Measurements from ENCODE around the gene DGKB.
A peak's percentile ranks its signal among the peaks of the same experiment; 100 is the strongest.
"Not testable (repeated sequence)": the region's sequence is repeated elsewhere in the genome, so short reads cannot be mapped to it uniquely, and the experiment has no call there.

The DGKB gene

DNA sequence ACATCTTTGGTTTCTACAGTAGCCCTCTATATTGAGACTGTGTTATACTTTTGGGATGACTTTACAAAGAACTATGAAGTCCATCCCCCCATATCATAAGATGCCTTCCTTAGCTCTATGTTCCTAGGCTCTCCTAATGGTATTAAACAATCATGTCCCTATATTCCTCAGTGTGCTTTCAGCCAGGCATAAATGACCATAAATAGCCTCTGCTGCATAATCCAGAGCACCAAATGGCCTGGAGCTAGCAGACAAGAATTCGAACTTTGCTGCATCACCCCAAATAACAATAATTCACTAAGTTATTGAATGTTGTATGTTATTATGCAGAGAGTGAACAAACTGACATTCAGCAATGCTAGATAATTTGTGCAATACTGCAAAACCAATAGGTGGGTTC is 405.2 kb downstream of the DGKB start:
- H3K4me1 ChIP-seq: no peaks in the 10 kb centered on the region
- no peaks in the 10 kb centered on the region for H3K9me3 ChIP-seq
- H3K4me3 ChIP-seq: no peak overlapping the region
- H3K27me3 ChIP-seq (ENCODE audit: low read depth): no peaks in the 10 kb centered on the region
- no peak for DNase-seq (ENCODE audit: low spot score in 2 of 2)
- H3K36me3 ChIP-seq (replicated peaks): no peaks in the 10 kb centered on the region
- in situ Hi-C loops (cut with MboI; ENCODE audit: low sequenced_read_pairs): no loop called here

- in situ Hi-C loops (cut with MboI; ENCODE audit: low sequenced_read_pairs): no loop called here
- Histone ChIP-seq H3K36me3 (replicated peaks) (no peaks in the 10 kb centered on the region), H3K4me1 (no peaks in the 10 kb centered on the region), H3K9me3 (no peaks in the 10 kb centered on the region), H3K4me3 (no peak overlapping the region), H3K27me3 (ENCODE audit: low read depth) (no peaks in the 10 kb centered on the region)
- no peak for DNase-seq (ENCODE audit: low spot score in 2 of 2)
These were observed 406.9 kb downstream of the DGKB start for GRCh38 chr7:14495633-14496032.

GRCh38 chr7:14487701-14488395 is 414.7 kb downstream of the DGKB start:
- Histone ChIP-seq H3K36me3 (replicated peaks) (no peaks in the 10 kb centered on the region), H3K9me3 (no peaks in the 10 kb centered on the region), H3K4me3 (no peak overlapping the region), H3K4me1 (no peaks in the 10 kb centered on the region), H3K27me3 (ENCODE audit: low read depth) (no peaks in the 10 kb centered on the region)
- DNase-seq (ENCODE audit: low spot score in 2 of 2): no peak
- in situ Hi-C loops (cut with MboI; ENCODE audit: low sequenced_read_pairs): no loop called here

DNA sequence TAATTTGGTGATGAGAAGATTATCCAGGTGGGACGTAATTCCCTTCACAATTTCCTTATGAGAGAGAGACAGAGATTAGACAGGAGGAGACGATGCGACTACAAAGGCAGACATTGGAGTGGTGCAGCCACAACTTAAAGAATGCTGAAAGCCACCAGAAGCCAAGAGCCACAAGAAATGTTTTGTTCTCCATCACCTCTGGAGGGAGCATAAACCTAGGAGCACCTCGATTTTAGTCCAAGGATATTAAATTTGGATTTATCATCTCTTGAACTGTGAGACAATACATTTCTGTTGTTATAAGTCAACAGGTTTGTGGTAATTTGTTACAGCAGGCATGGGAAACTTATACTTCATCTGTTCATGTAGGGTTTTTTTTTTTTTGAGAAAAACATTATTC is 418.9 kb downstream of the DGKB start:
- in situ Hi-C loops (cut with MboI; ENCODE audit: low sequenced_read_pairs): no loop called here
- no peak for DNase-seq (ENCODE audit: low spot score in 2 of 2)
- Histone ChIP-seq H3K9me3 (no peaks in the 10 kb centered on the region), H3K4me1 (no peaks in the 10 kb centered on the region), H3K4me3 (no peak overlapping the region), H3K27me3 (ENCODE audit: low read depth) (no peaks in the 10 kb centered on the region), H3K36me3 (replicated peaks) (no peaks in the 10 kb centered on the region)

- no peak overlapping the region for H3K4me3 ChIP-seq
- in situ Hi-C loops (cut with MboI; ENCODE audit: low sequenced_read_pairs): no loop called here
- no peak for DNase-seq (ENCODE audit: low spot score in 2 of 2)
- no peaks in the 10 kb centered on the region for H3K36me3 ChIP-seq (replicated peaks)
- no peaks in the 10 kb centered on the region for H3K4me1 ChIP-seq
- no peaks in the 10 kb centered on the region for H3K9me3 ChIP-seq
- no peaks in the 10 kb centered on the region for H3K27me3 ChIP-seq (ENCODE audit: low read depth)
These were observed 422.3 kb downstream of the DGKB start for GRCh38 chr7:14480281-14480680.

- Histone ChIP-seq H3K9me3 (no peaks in the 10 kb centered on the region), H3K4me1 (no peaks in the 10 kb centered on the region), H3K27me3 (ENCODE audit: low read depth) (no peaks in the 10 kb centered on the region), H3K36me3 (replicated peaks) (no peaks in the 10 kb centered on the region), H3K4me3 (no peak overlapping the region)
- no peak for DNase-seq (ENCODE audit: low spot score in 2 of 2)
- in situ Hi-C loops (cut with MboI; ENCODE audit: low sequenced_read_pairs): no loop called here
These were observed 423.6 kb downstream of the DGKB start for GRCh38 chr7:14478834-14479510.

DNA sequence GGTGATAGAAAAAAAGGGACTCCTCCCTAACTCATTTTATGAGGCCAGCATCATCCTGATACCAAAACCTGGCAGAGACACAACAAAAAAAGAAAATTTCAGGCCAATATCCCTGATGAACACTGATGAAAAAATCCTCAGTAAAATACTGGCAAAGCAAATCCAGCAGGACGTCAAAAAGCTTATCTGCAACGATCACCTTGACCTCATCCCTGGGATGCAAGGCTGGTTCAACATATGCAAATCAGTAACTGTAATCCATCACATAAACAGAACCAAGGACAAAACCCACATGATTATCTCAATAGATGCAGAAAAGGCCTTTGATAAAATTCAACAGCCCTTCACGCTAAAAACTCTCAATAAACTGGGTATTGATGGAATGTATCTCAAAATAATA is 440.8 kb downstream of the DGKB start:
- in situ Hi-C loops (cut with MboI; ENCODE audit: low sequenced_read_pairs): loop anchor here (25.0 kb wide), 1 partner anchor 1174 kb away; no protein-coding TSS in a partner anchor
- H3K4me1 ChIP-seq: not testable (repeated sequence)

DNA sequence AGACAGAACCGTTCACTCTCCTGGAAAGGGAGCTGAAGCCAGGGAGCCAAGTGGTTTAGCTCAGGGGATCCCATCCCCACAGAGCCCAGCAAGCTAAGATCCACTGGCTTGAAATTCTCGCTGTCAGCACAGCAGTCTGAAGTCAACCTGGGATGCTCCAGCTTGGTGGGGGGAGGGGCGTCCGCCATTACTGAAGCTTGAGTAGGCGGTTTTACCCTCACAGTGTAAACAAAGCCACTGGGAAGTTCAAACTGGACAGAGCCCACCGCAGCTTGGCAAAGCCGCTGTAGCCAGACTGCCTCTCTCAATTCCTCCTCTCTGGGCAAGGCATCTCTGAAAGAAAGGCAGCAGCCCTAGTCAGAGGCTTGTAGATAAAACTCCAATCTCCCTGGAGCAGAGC is 443.7 kb downstream of the DGKB start:
- in situ Hi-C loops (cut with MboI; ENCODE audit: low sequenced_read_pairs): loop anchor here (25.0 kb wide), 1 partner anchor 1172 kb away; no protein-coding TSS in a partner anchor
- H3K27me3 ChIP-seq (ENCODE audit: low read depth); H3K36me3 ChIP-seq (replicated peaks); H3K4me3 ChIP-seq; DNase-seq (ENCODE audit: low spot score in 2 of 2); H3K4me1 ChIP-seq; H3K9me3 ChIP-seq: not testable (repeated sequence)

More for the DNA sequence above, 440.8 kb downstream of the DGKB start:
- not testable (repeated sequence) for DNase-seq (ENCODE audit: low spot score in 2 of 2); H3K9me3 ChIP-seq; H3K4me3 ChIP-seq; H3K36me3 ChIP-seq (replicated peaks); H3K27me3 ChIP-seq (ENCODE audit: low read depth)

- in situ Hi-C loops (cut with MboI; ENCODE audit: low sequenced_read_pairs): loop anchor here (25.0 kb wide), 1 partner anchor 1171 kb away; no protein-coding TSS in a partner anchor
- H3K27me3 ChIP-seq (ENCODE audit: low read depth): no peaks in the 10 kb centered on the region
- no peaks in the 10 kb centered on the region for H3K9me3 ChIP-seq
- no peaks in the 10 kb centered on the region for H3K4me1 ChIP-seq
- H3K4me3 ChIP-seq: no peak overlapping the region
- DNase-seq (ENCODE audit: low spot score in 2 of 2): peak; percentile 77 to 81
- H3K36me3 ChIP-seq (replicated peaks): no peaks in the 10 kb centered on the region
These were observed 444.7 kb downstream of the DGKB start for GRCh38 chr7:14457568-14458453.

DNA sequence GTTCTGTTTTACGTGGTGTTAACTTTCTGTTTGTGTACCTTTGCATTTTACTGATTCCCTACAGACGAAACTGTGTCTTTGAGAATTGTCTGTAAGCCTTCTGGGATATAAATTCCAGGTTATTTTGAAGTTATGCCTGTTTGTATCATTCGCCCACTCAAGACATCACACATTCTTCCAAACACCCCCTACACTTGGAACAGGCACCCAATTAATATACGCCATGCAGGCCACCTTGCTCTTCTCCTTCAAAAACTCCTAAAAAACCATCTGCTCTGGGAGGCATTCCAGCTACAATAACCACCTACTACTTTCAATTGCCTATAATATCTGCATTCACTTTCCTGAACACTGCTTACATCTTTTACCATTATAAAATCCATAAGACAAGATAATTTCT is 453.3 kb downstream of the DGKB start:
- in situ Hi-C loops (cut with MboI; ENCODE audit: low sequenced_read_pairs): no loop called here
- DNase-seq (ENCODE audit: low spot score in 2 of 2): no peak
- Histone ChIP-seq H3K9me3 (no peaks in the 10 kb centered on the region), H3K4me3 (no peak overlapping the region), H3K36me3 (replicated peaks) (no peaks in the 10 kb centered on the region), H3K27me3 (ENCODE audit: low read depth) (no peaks in the 10 kb centered on the region), H3K4me1 (peaks cover 3% of the 10 kb centered on the region; the same call in 1 of the 2 replicates)

GRCh38 chr7:14446829-14447228 is 455.7 kb downstream of the DGKB start:
- in situ Hi-C loops (cut with MboI; ENCODE audit: low sequenced_read_pairs): no loop called here
- no peaks in the 10 kb centered on the region for H3K27me3 ChIP-seq (ENCODE audit: low read depth)

DNA sequence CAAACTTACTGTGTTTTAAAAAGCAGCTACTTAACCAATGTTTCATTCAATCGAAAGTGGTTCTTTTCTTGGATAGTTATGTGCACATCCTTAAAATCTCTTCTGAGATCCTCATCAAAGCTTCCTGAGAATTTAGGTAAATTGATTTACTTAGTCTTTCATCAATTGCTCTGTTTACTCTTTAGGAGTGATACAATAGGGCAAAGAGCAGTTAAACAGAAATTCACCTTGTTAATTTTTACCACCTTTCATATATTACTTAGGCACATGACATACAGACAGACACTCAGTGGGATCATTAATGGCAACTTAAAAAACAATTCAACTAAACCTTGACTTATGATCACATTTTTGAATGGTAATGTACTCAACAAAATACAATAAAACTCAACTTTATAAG is 456.3 kb downstream of the DGKB start:
- in situ Hi-C loops (cut with MboI; ENCODE audit: low sequenced_read_pairs): no loop called here
- peaks cover 3% of the 10 kb centered on the region; the same call in 1 of the 2 replicates for H3K4me1 ChIP-seq
- H3K4me3 ChIP-seq: no peak overlapping the region
- no peak for DNase-seq (ENCODE audit: low spot score in 2 of 2)
- no peaks in the 10 kb centered on the region for H3K9me3 ChIP-seq
- no peaks in the 10 kb centered on the region for H3K36me3 ChIP-seq (replicated peaks)
- H3K27me3 ChIP-seq (ENCODE audit: low read depth): no peaks in the 10 kb centered on the region

More at GRCh38 chr7:14446829-14447228, 455.7 kb downstream of the DGKB start:
- Histone ChIP-seq H3K4me3 (no peak overlapping the region), H3K9me3 (no peaks in the 10 kb centered on the region), H3K36me3 (replicated peaks) (no peaks in the 10 kb centered on the region), H3K4me1 (peaks cover 3% of the 10 kb centered on the region; the same call in 1 of the 2 replicates)
- DNase-seq (ENCODE audit: low spot score in 2 of 2): no peak

- in situ Hi-C loops (cut with MboI; ENCODE audit: low sequenced_read_pairs): no loop called here
These were observed 464.2 kb downstream of the DGKB start for GRCh38 chr7:14438366-14438765.

DNA sequence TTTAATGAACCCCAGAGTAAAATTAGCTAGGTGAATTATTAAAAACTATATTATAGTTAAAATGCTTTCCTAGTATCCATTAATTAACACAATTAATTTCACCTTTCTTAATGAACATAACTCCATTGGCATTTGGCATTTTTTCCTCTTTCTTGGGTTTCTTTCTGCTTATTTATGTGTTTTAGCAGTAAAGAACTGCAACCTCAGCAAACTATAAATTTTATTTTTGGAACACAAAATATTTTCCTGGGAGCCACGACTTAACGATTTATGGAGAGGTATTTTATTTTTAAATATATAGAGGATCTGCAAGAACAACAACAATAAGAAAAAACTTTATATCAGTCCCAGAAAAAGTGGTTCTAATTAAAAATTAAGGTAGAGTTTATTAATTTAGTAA is 465.7 kb downstream of the DGKB start:
- no peak for DNase-seq (ENCODE audit: low spot score in 2 of 2)
- in situ Hi-C loops (cut with MboI; ENCODE audit: low sequenced_read_pairs): no loop called here
- Histone ChIP-seq H3K4me3 (no peak overlapping the region), H3K27me3 (ENCODE audit: low read depth) (no peaks in the 10 kb centered on the region), H3K36me3 (replicated peaks) (no peaks in the 10 kb centered on the region), H3K9me3 (no peaks in the 10 kb centered on the region), H3K4me1 (no peaks in the 10 kb centered on the region)

More at GRCh38 chr7:14438366-14438765, 464.2 kb downstream of the DGKB start:
- Histone ChIP-seq H3K27me3 (ENCODE audit: low read depth) (no peaks in the 10 kb centered on the region), H3K36me3 (replicated peaks) (no peaks in the 10 kb centered on the region), H3K9me3 (no peaks in the 10 kb centered on the region), H3K4me3 (no peak overlapping the region), H3K4me1 (no peaks in the 10 kb centered on the region)
- DNase-seq (ENCODE audit: low spot score in 2 of 2): no peak
